GM23338 (cell line): ENCODE results near the gene SMTNL1.

ENCODE experiments used
- CTCF ChIP-seq, 2 experiments: fragments of 200-600 bp in 1 of 2; sonication (generic) in 1 of 2; conservative IDR thresholded peaks; 2 replicates each; pipeline versions ENCODE4 v1.5.1 to v1.6.1; 2016 to 2017; ENCODE audit warnings: antibody characterized with exemption in 2 of 2, low read depth in 2 of 2, mild to moderate bottlenecking in 2 of 2, moderate library complexity in 1 of 2
- EZH2 ChIP-seq: fragments of 200-600 bp; sonication (generic); IDR thresholded peaks from one replicate; pipeline ENCODE4 v1.8.0; 2017; ENCODE audit warnings: antibody characterized with exemption, mild to moderate bottlenecking, low read depth; ENCODE audit not compliant: unreplicated experiment
- STAT1 ChIP-seq: IDR thresholded peaks from one replicate; pipeline ENCODE4 v1.6.1; 2016; ENCODE audit warnings: antibody characterized with exemption; ENCODE audit not compliant: unreplicated experiment

- no peak for TF ChIP-seq CTCF (conservative IDR thresholded peaks at IDR 0.05; ENCODE audit: low read depth in 2 of 2)
- TF ChIP-seq EZH2, result no peak
- TF ChIP-seq STAT1, result no peak
Observed at GRCh38 chr11:57549983-57550382, 12.6 kb downstream of the SMTNL1 start.
